ENCODE data around the gene LAPTM5. TPM values are rescaled to one million over a fixed set of nuclear protein-coding genes. Genes with fewer than 3 reads are reported as not detected.

The LAPTM5 gene
- total and polyA plus RNA-seq, 2 donors (not counting 3 experiments of a cell fraction or from before 2014, with no cell fraction given) = 83.4 to 95.2 TPM

DNA sequence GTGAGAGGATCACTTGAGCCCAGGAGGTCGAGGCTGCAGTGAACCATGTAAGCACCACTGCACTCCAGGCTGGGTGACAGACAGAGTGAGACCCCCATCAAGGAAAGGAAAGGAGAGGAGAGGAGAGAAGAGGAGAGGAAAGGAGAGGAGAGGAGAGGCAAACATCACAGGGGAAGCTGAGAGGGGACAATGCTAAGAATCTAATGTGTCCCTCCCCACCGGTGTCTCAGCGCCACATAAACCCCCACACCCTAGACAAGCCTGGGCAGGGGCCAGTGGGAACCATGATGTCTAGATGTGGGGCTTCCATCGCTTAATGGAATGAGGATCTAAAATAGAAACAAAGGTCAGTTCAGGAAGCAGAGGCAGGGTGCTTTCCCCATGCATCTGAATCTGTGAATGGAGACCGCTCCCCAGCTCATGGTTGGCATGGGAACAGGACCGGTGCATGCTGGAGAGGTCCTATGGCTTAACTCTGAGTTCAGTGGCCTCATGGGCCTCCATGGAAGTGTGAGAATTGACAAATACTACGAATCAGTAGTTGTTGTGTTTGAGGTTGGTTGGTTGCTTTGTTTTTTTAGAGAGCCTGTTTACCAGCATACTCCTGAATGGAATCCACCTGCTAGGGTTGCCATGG is 16.3 kb upstream of the LAPTM5 start:
- no peaks in the 10 kb centered on the region for H3K79me2 ChIP-seq (ENCODE audit: control insufficient read depth, insufficient read depth, low read length)
- no peak overlapping the region for H3K9ac ChIP-seq (replicated peaks; ENCODE audit: extremely low read depth, insufficient read depth, low read length)
- H3K9me1 ChIP-seq (replicated peaks; ENCODE audit: control insufficient read depth, extremely low read depth, insufficient read depth, low read length) = no peaks in the 10 kb centered on the region
- no peaks in the 10 kb centered on the region for H3K36me3 ChIP-seq (ENCODE audit: control insufficient read depth in 2 of 2, extremely low read depth in 1 of 2, insufficient read depth in 2 of 2, low read length in 2 of 2)
- no TSS peak for BruUV-seq (replicated peaks)
- POLR2A ChIA-PET = no interaction called here
- no peak overlapping the region for H3K27ac ChIP-seq (ENCODE audit: insufficient read depth, low read depth, low read length)
- no peaks in the 10 kb centered on the region for H4K20me1 ChIP-seq (replicated peaks; ENCODE audit: control insufficient read depth, extremely low read depth, insufficient read depth, low read length)
- intact Hi-C loops (cut with micrococcal nuclease) (no loop called here), dilution Hi-C loops (cut with MboI; ENCODE audit: extremely low pct_ligation_motif_present, low sequenced_read_pairs) (no loop called here)
- H3K27me3 ChIP-seq (ENCODE audit: control insufficient read depth in 2 of 2, insufficient read depth in 2 of 2, low read length in 2 of 2) = peaks cover 2% of the 10 kb centered on the region in 2 experiments
- FAIRE-seq (no peak), DNase-seq (ENCODE audit: low read depth, low spot score) (no peak)
- CTCF ChIA-PET = interaction anchor here (1.0 to 1.6 kb wide), 2 partner anchors 9 to 55 kb away, joined by 4 to 7 read pairs; no protein-coding TSS in a partner anchor
- H3K9me3 ChIP-seq (replicated peaks; ENCODE audit: control insufficient read depth, insufficient read depth, low read length) = no peaks in the 10 kb centered on the region
- H3K4me3 ChIP-seq (replicated peaks in 1 of 3; ENCODE audit: insufficient read depth in 1 of 3, low read depth in 1 of 3, low read length in 3 of 3) = no peak overlapping the region
- no peak for TF ChIP-seq POLR2AphosphoS5 (IDR thresholded peaks at IDR 0.05; ENCODE audit: insufficient read depth, low read depth, low read length)
- TF ChIP-seq, protein P1, sequence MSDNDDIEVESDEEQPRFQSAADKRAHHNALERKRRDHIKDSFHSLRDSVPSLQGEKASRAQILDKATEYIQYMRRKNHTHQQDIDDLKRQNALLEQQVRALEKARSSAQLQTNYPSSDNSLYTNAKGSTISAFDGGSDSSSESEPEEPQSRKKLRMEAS (IDR thresholded peaks at IDR 0.05; ENCODE audit: insufficient read depth, insufficient read length) = no peak
- no peak for TF ChIP-seq GATA2 (IDR thresholded peaks at IDR 0.05; ENCODE audit: insufficient read depth, insufficient read length, low read depth, low read length)
- no peak for TF ChIP-seq EZH2 (IDR thresholded peaks at IDR 0.05; ENCODE audit: borderline replicate concordance, low read depth, low read length, severe bottlenecking)
- TF ChIP-seq, protein P2, sequence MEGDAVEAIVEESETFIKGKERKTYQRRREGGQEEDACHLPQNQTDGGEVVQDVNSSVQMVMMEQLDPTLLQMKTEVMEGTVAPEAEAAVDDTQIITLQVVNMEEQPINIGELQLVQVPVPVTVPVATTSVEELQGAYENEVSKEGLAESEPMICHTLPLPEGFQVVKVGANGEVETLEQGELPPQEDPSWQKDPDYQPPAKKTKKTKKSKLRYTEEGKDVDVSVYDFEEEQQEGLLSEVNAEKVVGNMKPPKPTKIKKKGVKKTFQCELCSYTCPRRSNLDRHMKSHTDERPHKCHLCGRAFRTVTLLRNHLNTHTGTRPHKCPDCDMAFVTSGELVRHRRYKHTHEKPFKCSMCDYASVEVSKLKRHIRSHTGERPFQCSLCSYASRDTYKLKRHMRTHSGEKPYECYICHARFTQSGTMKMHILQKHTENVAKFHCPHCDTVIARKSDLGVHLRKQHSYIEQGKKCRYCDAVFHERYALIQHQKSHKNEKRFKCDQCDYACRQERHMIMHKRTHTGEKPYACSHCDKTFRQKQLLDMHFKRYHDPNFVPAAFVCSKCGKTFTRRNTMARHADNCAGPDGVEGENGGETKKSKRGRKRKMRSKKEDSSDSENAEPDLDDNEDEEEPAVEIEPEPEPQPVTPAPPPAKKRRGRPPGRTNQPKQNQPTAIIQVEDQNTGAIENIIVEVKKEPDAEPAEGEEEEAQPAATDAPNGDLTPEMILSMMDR (IDR thresholded peaks at IDR 0.05; ENCODE audit: extremely low read depth in 1 of 2, insufficient read depth in 1 of 2, low read depth in 1 of 2, low read length in 2 of 2) = no peak
- no peak for TF ChIP-seq MYC (IDR thresholded peaks at IDR 0.05; ENCODE audit: low read depth, low read length)
- no peak for TF ChIP-seq FOS (IDR thresholded peaks at IDR 0.05; ENCODE audit: borderline replicate concordance, insufficient read depth, low read length)
- no peak for TF ChIP-seq POLR2A (IDR thresholded peaks at IDR 0.05; ENCODE audit: low read depth, low read length)
- TF ChIP-seq JUN (IDR thresholded peaks at IDR 0.05; ENCODE audit: borderline replicate concordance, insufficient read depth, insufficient read length, low read depth) = no peak
- no peak overlapping the region for H2AFZ ChIP-seq (ENCODE audit: low read depth, low read length)
- no peak overlapping the region for H3K4me2 ChIP-seq (ENCODE audit: insufficient read depth, low read length)
- peaks cover 2% of the 10 kb centered on the region for H3K4me1 ChIP-seq (ENCODE audit: control insufficient read depth, extremely low read depth, insufficient read depth, low read length)
